Liver (tissue), 3 donors: ENCODE data around the gene SLC16A4.
"Not testable (repeated sequence)": the region's sequence is repeated elsewhere in the genome, so short reads cannot be mapped to it uniquely, and the experiment has no call there.

ENCODE experiments used
- RXRA ChIP-seq, 2 donors: IDR thresholded peaks; 2 replicates each; pipeline ENCODE4 v1.6.1; 2017 to 2018; ENCODE audit warnings: antibody characterized with exemption in 2 of 2, mild to moderate bottlenecking in 1 of 2
- TAF1 ChIP-seq: conservative IDR thresholded peaks from 2 replicates; pipeline ENCODE4 v1.6.1; 2016; ENCODE audit warnings: antibody characterized with exemption, mild to moderate bottlenecking
- TF ChIP-seq, protein P1 (sequence below): fragments of 150-350 bp; IDR thresholded peaks from 2 replicates; pipeline ENCODE4 v1.5.1; 2017; ENCODE audit warnings: improper control_type of control experiment, low read depth, low read length; ENCODE audit not compliant: missing input control
- donor health status: healthy.
- donor health status: healthy.

DNA sequence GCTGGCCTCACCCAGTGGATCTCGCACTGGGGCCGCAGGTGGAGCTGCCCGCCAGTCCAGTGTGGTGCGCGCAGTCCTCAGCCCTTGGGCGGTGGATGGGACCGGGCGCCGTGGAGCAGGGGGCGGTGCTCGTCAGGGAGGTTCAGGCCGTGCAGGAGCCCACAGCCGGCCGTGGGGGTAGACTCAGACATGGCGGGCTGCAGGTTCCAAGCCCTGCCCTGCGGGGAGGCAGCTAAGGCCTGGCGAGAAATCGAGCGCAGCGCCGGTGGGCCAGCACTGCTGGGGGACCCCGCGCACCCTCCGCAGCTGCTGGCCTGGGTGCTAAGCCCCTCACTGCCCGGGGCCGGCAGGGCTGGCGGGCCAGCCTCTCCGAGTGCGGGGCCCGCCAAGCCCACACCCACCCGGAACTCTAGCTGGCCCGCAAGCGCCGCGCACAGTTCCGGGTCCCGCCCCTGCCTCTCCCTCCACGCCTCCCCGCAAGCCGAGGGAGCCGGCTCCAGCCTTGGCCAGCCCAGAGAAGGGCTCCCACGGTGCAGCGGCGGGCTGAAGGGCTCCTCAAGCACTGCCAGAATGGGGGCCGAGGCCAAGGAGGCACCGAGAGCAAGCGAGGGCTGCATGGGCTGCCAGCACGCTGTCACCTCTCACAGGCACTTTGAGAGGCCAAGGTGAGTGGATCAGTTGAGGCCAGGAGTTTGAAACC, 5.6 kb upstream of the SLC16A4 start:
- TF ChIP-seq, protein P1, sequence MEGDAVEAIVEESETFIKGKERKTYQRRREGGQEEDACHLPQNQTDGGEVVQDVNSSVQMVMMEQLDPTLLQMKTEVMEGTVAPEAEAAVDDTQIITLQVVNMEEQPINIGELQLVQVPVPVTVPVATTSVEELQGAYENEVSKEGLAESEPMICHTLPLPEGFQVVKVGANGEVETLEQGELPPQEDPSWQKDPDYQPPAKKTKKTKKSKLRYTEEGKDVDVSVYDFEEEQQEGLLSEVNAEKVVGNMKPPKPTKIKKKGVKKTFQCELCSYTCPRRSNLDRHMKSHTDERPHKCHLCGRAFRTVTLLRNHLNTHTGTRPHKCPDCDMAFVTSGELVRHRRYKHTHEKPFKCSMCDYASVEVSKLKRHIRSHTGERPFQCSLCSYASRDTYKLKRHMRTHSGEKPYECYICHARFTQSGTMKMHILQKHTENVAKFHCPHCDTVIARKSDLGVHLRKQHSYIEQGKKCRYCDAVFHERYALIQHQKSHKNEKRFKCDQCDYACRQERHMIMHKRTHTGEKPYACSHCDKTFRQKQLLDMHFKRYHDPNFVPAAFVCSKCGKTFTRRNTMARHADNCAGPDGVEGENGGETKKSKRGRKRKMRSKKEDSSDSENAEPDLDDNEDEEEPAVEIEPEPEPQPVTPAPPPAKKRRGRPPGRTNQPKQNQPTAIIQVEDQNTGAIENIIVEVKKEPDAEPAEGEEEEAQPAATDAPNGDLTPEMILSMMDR, result not testable (repeated sequence)
- not testable (repeated sequence) for TF ChIP-seq TAF1; RXRA (IDR thresholded peaks at IDR 0.05)
